ENCODE results near the gene RHBDD3.
"Not testable (repeated sequence)": the region's sequence is repeated elsewhere in the genome, so short reads cannot be mapped to it uniquely, and the experiment has no call there.

Gene RHBDD3

GRCh38 chr22:29245626-29246385 is 22.0 kb downstream of the RHBDD3 start:
- peak; percentile 76 for DNase-seq

- DNase-seq: no peak
Measured at GRCh38 chr22:29244785-29245625, 22.8 kb downstream of the RHBDD3 start.

- DNase-seq: no peak
Measured at GRCh38 chr22:29243874-29244446, 23.8 kb downstream of the RHBDD3 start.

GRCh38 chr22:29240481-29240880 is 27.3 kb downstream of the RHBDD3 start:
- not testable (repeated sequence) for DNase-seq

GRCh38 chr22:29233277-29233877 is 34.4 kb downstream of the RHBDD3 start:
- DNase-seq: no peak

GRCh38 chr22:29231971-29232959 is 35.5 kb downstream of the RHBDD3 start:
- DNase-seq: no peak

GRCh38 chr22:29230972-29231875 is 36.6 kb downstream of the RHBDD3 start:
- no peak for DNase-seq

GRCh38 chr22:29226351-29226981 is 41.3 kb downstream of the RHBDD3 start:
- no peak for DNase-seq

GRCh38 chr22:29225422-29226090 is 42.2 kb downstream of the RHBDD3 start:
- DNase-seq: no peak

- no peak for DNase-seq
Measured at GRCh38 chr22:29224859-29225410, 42.8 kb downstream of the RHBDD3 start.

GRCh38 chr22:29224121-29224858 is 43.5 kb downstream of the RHBDD3 start:
- no peak for DNase-seq

GRCh38 chr22:29219881-29220670 is 47.7 kb downstream of the RHBDD3 start:
- DNase-seq: no peak

GRCh38 chr22:29219409-29219782 is 48.4 kb downstream of the RHBDD3 start:
- not testable (repeated sequence) for DNase-seq

GRCh38 chr22:29218758-29219408 is 48.9 kb downstream of the RHBDD3 start:
- DNase-seq: no peak

- DNase-seq: no peak
Measured at GRCh38 chr22:29217827-29218757, 49.7 kb downstream of the RHBDD3 start.

Data from activated CD4-positive, alpha-beta T cell treated with anti-CD3 and anti-CD28 coated beads, Interleukin-10, Interleukin-2, amounts not matched to agents 100 ng/mL and 50 ng/mL, durations not matched to agents 16 hours and 8 hours (primary cell).